GM23248 (cell line): ENCODE measurements around the gene PMPCA. TPM values are rescaled to one million over a fixed set of nuclear protein-coding genes. Genes with fewer than 3 reads are reported as not detected.

Source experiments
- DNase-seq: peaks from one replicate; pipeline ENCODE4 v3.0.0-alpha.2; 2015
- H2AFZ ChIP-seq: fragments of 200-600 bp; sonication (generic); 2 replicates; pipeline ENCODE4 v1.6.1; 2016; ENCODE audit warnings: antibody characterized with exemption
- H3F3A ChIP-seq: fragments of 200-600 bp; sonication (generic); 2 replicates; pipeline ENCODE4 v1.6.1; 2016; ENCODE audit warnings: mild to moderate bottlenecking, antibody characterized with exemption, mixed run types; ENCODE audit not compliant: insufficient read depth
- H3K27ac ChIP-seq: fragments of 200-600 bp; sonication (generic); 2 replicates; pipeline ENCODE4 v1.5.1; 2016; ENCODE audit warnings: mild to moderate bottlenecking
- H3K27me3 ChIP-seq: fragments of 200-600 bp; sonication (generic); replicated peaks from 2 replicates; pipeline ENCODE4 v1.6.1; 2016; ENCODE audit warnings: mild to moderate bottlenecking; ENCODE audit not compliant: insufficient read depth
- H3K36me3 ChIP-seq: fragments of 200-600 bp; sonication (generic); 2 replicates; pipeline ENCODE4 v1.6.1; 2016; ENCODE audit warnings: low read depth, mild to moderate bottlenecking
- H3K4me1 ChIP-seq: fragments of 200-600 bp; sonication (generic); 2 replicates; pipeline ENCODE4 v1.6.1; 2016; ENCODE audit warnings: mild to moderate bottlenecking; ENCODE audit not compliant: insufficient read depth
- H3K4me2 ChIP-seq: fragments of 200-600 bp; sonication (generic); one replicate; pipeline ENCODE4 v1.6.1; 2016; ENCODE audit warnings: mild to moderate bottlenecking; ENCODE audit not compliant: unreplicated experiment
- H3K4me3 ChIP-seq: fragments of 200-600 bp; sonication (generic); 2 replicates; pipeline ENCODE4 v1.5.1; 2016; ENCODE audit warnings: mild to moderate bottlenecking
- H3K79me2 ChIP-seq: fragments of 200-600 bp; sonication (generic); 2 replicates; pipeline ENCODE4 v1.6.1; 2016; ENCODE audit warnings: mild to moderate bottlenecking; ENCODE audit not compliant: insufficient read depth
- H3K9ac ChIP-seq: fragments of 200-600 bp; sonication (generic); 2 replicates; pipeline ENCODE4 v1.6.1; 2016; ENCODE audit warnings: mild to moderate bottlenecking
- H3K9me2 ChIP-seq: fragments of 200-600 bp; sonication (generic); 2 replicates; pipeline ENCODE4 v1.6.1; 2016; ENCODE audit warnings: mixed run types, mild to moderate bottlenecking, moderate library complexity; ENCODE audit not compliant: insufficient read depth
- H3K9me3 ChIP-seq: fragments of 200-600 bp; sonication (generic); one replicate; pipeline ENCODE4 v1.6.1; 2017; ENCODE audit warnings: low read depth
- H4K20me1 ChIP-seq: fragments of 200-600 bp; sonication (generic); 2 replicates; pipeline ENCODE4 v1.6.0; 2016; ENCODE audit not compliant: insufficient read depth
- EZH2 ChIP-seq: fragments of 200-600 bp; sonication (generic); IDR thresholded peaks from 2 replicates; pipeline ENCODE4 v1.6.1; 2018; ENCODE audit warnings: antibody characterized with exemption, mild to moderate bottlenecking; ENCODE audit not compliant: insufficient read depth, poor library complexity, severe bottlenecking
- EZH2phosphoT487 ChIP-seq: fragments of 200-600 bp; sonication (generic); IDR thresholded peaks from 2 replicates; pipeline ENCODE4 v1.6.1; 2018; ENCODE audit warnings: antibody characterized with exemption, moderate library complexity, mild to moderate bottlenecking, low read depth; ENCODE audit not compliant: insufficient read depth
- WGBS, 2 experiments: methylation state at CpG; one replicate each; pipeline ENCODE4 v1.1.6; 2015 to 2017; ENCODE audit warnings: low lambda C conversion rate in 2 of 2, low coverage in 1 of 2; ENCODE audit errors: missing lambda C conversion rate in 2 of 2; 5-methylcytosine and 5-hydroxymethylcytosine counted together
- in situ Hi-C: fragments of 300-500 bp; cut with MboI; formaldehyde crosslinking; loops from 2 replicates; pipeline ENCODE4 v1.15.0; 2020
- polyA plus RNA-seq: library from polyadenylated mRNA; unstranded; fragments of >200 nt; fragmentation: Nextera tagmentation; extraction: Ambion mirVana; gene quantifications from 2 replicates; pipeline ENCODE4 v1.2.1, GENCODE V29; 2016
- total RNA-seq: library from RNA; depleted of rRNA; stranded (reverse); fragments of >200 nt; shearing (Covaris generic); gene quantifications from 2 replicates; pipeline ENCODE4 v1.2.3, GENCODE V29; 2014

Gene PMPCA
- total and polyA plus RNA-seq, 2 experiments from 2014 or later: 58.7 to 77.4 TPM

DNA sequence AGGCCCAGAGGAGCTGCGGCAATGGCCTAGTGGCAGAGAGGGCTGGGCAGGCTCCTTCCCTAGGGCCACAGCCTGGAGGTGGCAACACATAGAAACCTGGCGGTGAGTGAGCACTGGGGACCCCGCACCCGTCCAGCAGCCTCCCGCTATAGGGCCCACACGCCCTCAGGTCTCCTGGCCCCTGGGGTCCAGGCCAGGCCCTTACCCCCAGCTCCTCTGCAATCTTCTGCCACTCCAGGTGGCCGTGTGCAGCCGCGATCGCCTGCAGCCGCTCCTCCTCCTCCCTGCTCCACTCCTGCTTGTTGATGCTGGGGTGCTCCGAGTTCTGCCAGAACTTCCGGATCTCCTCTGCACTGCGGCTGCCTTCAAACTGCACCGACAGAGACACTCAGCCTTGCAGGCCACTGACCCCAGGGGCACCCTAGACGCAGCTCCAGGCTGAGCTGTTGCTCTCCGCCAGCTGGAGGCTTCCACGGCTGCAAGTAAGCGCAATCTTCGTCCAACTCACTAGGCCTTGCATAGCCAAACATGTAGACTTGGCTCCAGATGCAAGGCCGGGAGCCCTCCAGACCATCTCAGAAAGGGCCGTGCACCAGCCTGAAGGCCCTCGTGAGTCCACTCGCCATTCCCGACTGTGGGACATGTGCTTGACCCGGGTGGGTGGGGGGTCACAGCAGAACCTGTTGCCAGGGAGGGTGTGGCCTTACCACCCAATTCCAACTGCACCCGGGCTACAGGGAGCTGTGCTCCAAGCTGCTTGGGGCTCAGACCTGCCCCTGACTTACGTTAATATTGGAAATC is 18.5 kb upstream of the PMPCA start:
- peaks cover 14% of the 10 kb centered on the region; the same call in 1 of the 2 replicates for H3K36me3 ChIP-seq
- TF ChIP-seq EZH2 (no peak), EZH2phosphoT487 (no peak)
- H3F3A ChIP-seq: no peaks in the 10 kb centered on the region
- no peak overlapping the region for H3K27ac ChIP-seq
- 87 to 88% methylated on average over 25 to 27 of the region's 28 CpGs for WGBS, 2 experiments
- H3K9ac ChIP-seq: no peak overlapping the region
- H3K4me1 ChIP-seq: no peaks in the 10 kb centered on the region
- no peak overlapping the region for H3K4me2 ChIP-seq
- H3K9me3 ChIP-seq: no peaks in the 10 kb centered on the region
- no peaks in the 10 kb centered on the region for H3K27me3 ChIP-seq
- no peak overlapping the region for H2AFZ ChIP-seq
- in situ Hi-C loops: no loop called here
- no peak for DNase-seq
- H4K20me1 ChIP-seq: no peaks in the 10 kb centered on the region
- H3K79me2 ChIP-seq: peaks cover 16% of the 10 kb centered on the region
- no peak overlapping the region for H3K4me3 ChIP-seq
- H3K9me2 ChIP-seq: no peaks in the 10 kb centered on the region

DNA sequence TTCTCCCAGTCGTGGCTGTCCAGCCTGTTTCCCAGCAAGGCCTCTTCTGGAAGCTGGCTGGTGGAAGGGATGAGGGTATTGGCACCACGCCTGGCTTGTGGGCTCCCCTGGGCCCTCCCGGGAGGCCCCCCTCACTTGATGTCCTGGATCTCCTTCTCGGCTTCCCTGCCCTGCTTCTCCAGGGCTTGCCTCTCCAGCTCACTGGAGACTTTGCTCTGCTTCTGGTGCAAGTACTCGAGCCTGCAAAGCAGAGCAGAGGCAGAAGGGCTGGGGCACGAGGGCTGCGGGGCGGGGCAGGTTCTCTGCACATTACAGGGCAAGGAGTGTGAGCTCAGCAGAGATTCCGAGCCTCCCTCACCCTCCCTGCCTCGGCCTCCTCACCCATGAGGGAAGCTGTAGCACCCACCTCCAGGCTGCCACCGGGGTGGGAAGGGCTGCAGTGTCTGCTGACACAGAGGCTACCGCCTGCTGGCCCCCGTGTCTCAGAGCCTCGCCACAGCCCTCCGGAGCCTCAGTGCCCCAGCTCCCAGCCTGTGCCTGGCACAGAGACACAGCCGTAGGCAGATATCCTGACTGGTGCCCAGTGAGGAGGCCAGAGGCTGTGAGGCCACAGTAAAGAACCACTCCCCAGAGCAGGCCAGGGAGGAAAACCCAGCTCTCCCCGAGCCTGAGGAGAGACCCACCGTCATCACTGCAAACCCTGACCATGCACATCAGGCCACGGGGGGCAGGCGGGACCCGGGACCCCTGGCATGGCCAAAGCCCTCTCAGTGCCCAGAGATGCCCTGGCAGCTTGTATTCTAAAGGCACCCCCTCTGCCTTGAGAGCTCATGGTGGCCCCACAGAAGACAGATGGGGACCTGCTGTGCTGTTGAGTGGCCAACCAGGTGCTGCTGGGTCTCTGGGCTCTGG is 17.7 kb upstream of the PMPCA start:
- in situ Hi-C loops: no loop called here
- no peak overlapping the region for H2AFZ ChIP-seq
- no peaks in the 10 kb centered on the region for H3K4me1 ChIP-seq
- H3K4me2 ChIP-seq: no peak overlapping the region
- H3K9ac ChIP-seq: no peak overlapping the region
- DNase-seq: no peak
- no peaks in the 10 kb centered on the region for H3K9me2 ChIP-seq
- H3F3A ChIP-seq: no peaks in the 10 kb centered on the region
- peaks cover 21% of the 10 kb centered on the region for H3K79me2 ChIP-seq
- H3K27ac ChIP-seq: no peak overlapping the region
- 86 to 89% methylated on average over 15 to 17 of the region's 21 CpGs for WGBS, 2 experiments
- TF ChIP-seq EZH2phosphoT487 (no peak), EZH2 (no peak)
- peaks cover 14% of the 10 kb centered on the region; the same call in 1 of the 2 replicates for H3K36me3 ChIP-seq
- H3K9me3 ChIP-seq: no peaks in the 10 kb centered on the region
- no peak overlapping the region for H3K4me3 ChIP-seq
- no peaks in the 10 kb centered on the region for H3K27me3 ChIP-seq
- no peaks in the 10 kb centered on the region for H4K20me1 ChIP-seq

DNA sequence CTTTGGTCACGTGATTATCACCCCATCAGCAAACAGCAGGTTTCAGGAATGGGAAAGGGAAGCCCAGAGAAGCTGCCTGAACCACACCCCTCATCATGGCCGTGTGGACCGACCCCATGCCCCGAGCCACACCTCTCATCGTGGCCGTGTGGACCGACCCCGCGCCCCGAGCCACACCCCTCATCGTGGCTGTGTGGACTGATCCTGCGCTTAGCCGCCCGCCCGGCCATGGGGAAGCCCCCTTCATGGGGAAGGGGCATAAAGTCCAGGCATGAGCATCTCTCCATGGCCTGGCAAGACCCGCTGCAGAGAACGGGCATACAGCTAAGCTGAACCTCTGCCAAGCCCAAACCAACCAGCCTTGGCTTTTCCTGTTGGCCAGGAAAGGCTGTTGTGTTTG is 16.9 kb upstream of the PMPCA start:
- Histone ChIP-seq H2AFZ (no peak overlapping the region), H3K9me3 (no peaks in the 10 kb centered on the region), H3K4me1 (peaks cover 2% of the 10 kb centered on the region), H3K27ac (no peak overlapping the region), H3K9me2 (no peaks in the 10 kb centered on the region), H3K4me2 (no peak overlapping the region), H3K27me3 (no peaks in the 10 kb centered on the region), H3F3A (no peaks in the 10 kb centered on the region), H3K4me3 (no peak overlapping the region), H4K20me1 (no peaks in the 10 kb centered on the region), H3K9ac (no peak overlapping the region), H3K79me2 (peaks cover 29% of the 10 kb centered on the region), H3K36me3 (peaks cover 11% of the 10 kb centered on the region; the same call in 1 of the 2 replicates)
- WGBS, 2 experiments: 85 to 86% methylated on average over 13 to 17 of the region's 17 CpGs
- no peak for TF ChIP-seq EZH2
- TF ChIP-seq EZH2phosphoT487: no peak
- in situ Hi-C loops: no loop called here
- no peak for DNase-seq

DNA sequence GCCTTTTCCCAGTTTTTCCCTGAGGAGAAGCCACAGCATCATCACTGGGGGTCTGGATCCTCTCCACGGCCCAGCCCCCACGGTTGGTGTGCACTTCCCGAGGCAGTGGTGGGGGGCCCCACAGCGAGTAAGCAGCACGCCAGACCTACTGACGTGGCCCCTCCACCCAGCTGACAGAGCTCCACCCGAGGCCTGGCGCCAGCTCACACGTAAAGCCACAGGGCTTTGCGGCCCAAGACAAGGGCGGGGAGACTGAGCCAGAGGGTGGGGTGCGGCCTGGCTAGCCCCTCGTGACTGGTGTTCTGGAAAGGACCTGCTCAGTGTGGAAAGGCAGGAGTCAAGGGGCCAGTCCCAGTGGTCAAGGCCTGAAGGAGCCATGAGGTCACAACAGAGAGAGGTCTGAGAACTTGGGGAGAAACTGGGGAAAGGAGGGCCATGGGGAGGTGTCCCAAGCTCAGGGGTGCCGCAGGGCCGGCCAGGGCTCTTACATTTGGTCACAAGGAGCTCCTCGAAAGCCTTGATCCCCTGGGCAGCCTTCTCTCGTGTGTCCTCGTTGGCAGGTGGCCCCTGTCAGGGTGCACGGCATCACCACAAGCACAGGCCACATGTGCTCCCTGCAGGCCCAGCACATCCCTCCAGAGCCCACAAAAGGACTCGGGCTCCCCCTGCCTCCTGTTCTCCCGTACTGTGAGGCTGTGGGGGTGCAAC is 16.0 kb upstream of the PMPCA start:
- Histone ChIP-seq H3K9me3 (no peaks in the 10 kb centered on the region), H3K27me3 (no peaks in the 10 kb centered on the region), H3K27ac (no peak overlapping the region), H3K79me2 (peaks cover 38% of the 10 kb centered on the region), H3K4me1 (peaks cover 7% of the 10 kb centered on the region), H2AFZ (no peak overlapping the region), H3K4me2 (no peak overlapping the region), H3K36me3 (peaks cover 4% of the 10 kb centered on the region; the same call in 1 of the 2 replicates), H3F3A (no peaks in the 10 kb centered on the region), H3K9ac (no peak overlapping the region), H3K4me3 (no peak overlapping the region), H3K9me2 (no peaks in the 10 kb centered on the region), H4K20me1 (no peaks in the 10 kb centered on the region)
- WGBS, 2 experiments: 95% methylated on average over 19 to 21 of the region's 21 CpGs
- no peak for TF ChIP-seq EZH2
- TF ChIP-seq EZH2phosphoT487: no peak
- DNase-seq: no peak
- in situ Hi-C loops: no loop called here
